AML-193 (cell line): ENCODE results near the gene CDC42BPA.

Source experiments
- DNase-seq, 2 experiments: peaks; one replicate each; lab custom pipeline; 2025; lab: John Stamatoyannopoulos, UW

The CDC42BPA gene

DNA sequence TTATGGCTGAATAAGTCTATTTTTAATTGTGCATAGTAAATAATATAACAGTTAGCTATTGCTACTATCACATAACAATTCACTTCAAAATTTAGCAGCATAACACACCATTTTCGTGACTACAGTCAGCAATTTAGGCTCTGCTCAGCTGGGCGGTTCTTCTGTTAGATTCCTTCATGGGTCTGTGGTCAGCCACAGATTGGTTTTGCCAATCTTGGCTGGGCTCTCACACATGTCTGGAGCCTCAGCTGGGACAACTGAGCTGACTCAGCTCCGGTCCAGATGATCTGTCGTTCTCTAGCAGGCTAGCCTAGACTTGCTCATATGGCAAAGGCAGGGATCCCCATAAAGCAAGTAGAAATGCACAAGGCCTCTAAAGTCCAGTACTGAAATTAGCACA is 15.1 kb upstream of the CDC42BPA start:
- no peak for DNase-seq

GRCh38 chr1:227330279-227331076 is 12.2 kb upstream of the CDC42BPA start:
- DNase-seq: no peak

DNA sequence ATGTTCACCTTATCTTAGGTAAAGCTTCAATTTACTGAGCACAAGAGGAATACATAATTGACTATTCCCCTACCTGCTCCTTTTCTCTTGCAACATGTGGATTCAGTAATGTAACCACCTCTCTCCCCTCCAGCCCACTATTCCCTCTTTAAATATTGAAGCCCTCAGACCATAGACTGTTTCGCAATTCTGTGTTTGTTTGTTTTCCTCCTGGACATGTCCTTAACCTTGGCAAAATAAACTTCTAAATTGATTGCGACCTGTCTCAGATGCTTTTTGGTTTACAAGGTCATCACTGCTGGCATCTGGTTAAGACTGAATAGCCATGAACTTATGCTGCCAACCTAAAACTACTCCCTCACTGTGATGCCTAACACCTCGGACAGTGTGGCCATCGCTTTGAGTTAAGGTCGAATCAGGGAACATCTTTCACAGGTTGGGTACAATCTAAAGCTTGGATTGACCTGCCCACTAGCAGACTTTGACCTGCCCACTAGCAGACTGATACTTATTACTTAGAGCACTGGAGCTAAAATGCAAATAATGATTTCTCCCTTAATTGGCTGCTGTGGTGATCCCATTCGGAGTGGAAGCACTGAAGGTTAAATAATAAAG is 10.2 kb upstream of the CDC42BPA start:
- DNase-seq: no peak

- DNase-seq: no peak
Observed at GRCh38 chr1:227325156-227325555, 6.9 kb upstream of the CDC42BPA start.

DNA sequence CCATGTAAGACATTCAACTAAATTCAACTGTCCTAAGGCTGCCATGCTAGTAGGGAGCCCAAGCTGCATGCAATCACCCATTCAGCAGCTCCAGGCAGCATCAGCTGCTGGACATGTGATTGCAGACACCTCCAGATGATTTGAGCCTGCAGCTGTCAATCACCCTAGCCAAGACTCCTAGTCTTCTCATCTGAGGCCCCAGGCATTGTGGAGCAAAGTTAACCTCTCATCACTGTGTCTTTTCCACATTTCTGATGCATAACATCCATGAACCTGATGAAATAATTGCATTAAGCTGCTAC is 5.6 kb upstream of the CDC42BPA start:
- no peak for DNase-seq

GRCh38 chr1:227323171-227323966 is 5.1 kb upstream of the CDC42BPA start:
- DNase-seq: no peak

DNA sequence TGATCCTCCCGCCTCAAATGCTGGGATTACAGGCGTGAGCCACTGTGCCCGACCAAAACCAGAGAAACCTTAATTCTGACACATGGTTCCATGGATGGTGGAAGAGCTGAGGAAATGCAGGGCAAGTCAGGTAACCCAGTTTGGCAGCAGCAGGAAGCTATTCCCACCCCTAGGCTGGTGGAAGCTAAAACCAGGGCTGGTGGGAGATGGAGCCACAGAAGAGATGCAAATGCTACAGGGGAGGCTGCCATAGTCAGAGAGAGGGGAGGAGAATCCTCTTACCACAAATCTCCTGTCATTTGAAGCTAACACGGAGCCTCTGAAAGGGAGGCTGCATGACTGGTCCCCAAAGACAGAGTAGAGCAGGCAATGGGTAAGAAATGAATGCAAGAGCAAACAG is 4.1 kb upstream of the CDC42BPA start:
- DNase-seq: no peak

DNA sequence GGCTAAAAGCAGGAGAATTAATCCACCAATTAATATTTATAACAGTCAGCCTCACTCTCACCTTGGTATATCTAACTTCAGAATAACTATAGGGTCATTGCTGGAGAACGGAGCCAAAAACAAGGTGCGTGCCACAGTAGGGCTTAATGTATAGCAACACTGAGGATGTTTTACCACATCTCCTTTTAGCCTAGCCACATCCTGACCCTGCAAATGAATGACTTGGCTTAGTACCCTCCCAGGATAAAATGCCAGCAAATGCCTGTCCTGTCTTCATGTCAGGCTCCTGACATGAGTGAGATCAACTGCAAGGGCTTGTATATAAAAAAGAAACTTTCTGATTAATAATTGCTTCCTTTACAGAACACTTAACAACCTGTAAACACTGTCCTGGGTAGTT is 2.7 kb upstream of the CDC42BPA start:
- DNase-seq: no peak

GRCh38 chr1:227320476-227320875 is 2.2 kb upstream of the CDC42BPA start:
- no peak for DNase-seq

DNA sequence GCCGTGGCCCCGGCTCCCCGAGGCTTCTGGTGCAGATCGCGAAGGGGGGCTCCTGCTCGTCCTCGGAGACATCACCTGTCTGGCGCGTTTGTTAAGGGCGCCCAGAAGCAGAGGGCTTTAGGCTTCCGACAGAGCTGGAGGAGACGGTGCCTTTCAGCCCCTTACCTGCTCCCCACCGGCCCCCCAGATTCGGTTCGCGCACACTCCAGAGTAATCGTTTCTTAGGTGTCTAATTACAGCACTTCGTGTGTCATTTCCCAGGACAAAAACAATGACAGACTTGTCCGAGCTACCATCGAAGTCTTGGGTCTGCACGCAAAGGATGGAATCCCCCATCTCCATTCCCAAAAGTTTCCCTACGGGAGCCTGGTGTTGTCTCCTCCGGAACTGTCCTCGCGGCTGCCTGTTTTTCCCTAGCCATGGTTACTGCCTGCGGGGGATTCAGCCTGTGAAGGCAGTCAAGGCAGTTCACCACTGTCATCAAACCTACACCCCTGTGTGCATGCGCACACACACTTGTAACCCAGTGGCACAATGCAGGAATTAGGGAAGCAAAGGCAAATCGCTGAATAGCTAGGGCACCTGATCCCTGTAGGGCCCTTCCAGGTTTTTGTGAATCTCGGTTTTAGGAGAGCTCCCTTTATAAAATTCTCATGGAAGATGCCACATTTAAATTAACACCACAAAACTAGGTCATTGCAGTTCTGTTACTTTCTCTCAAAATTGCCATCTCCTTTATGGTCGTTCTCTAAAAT is 738 bp upstream of the CDC42BPA start:
- no peak for DNase-seq

- no peak for DNase-seq
Observed at GRCh38 chr1:227317523-227318015, 723 bp downstream of the CDC42BPA start.

- DNase-seq: no peak
Observed at GRCh38 chr1:227317011-227317451, 1.3 kb downstream of the CDC42BPA start.

GRCh38 chr1:227316456-227316855 is 1.8 kb downstream of the CDC42BPA start:
- DNase-seq: no peak

DNA sequence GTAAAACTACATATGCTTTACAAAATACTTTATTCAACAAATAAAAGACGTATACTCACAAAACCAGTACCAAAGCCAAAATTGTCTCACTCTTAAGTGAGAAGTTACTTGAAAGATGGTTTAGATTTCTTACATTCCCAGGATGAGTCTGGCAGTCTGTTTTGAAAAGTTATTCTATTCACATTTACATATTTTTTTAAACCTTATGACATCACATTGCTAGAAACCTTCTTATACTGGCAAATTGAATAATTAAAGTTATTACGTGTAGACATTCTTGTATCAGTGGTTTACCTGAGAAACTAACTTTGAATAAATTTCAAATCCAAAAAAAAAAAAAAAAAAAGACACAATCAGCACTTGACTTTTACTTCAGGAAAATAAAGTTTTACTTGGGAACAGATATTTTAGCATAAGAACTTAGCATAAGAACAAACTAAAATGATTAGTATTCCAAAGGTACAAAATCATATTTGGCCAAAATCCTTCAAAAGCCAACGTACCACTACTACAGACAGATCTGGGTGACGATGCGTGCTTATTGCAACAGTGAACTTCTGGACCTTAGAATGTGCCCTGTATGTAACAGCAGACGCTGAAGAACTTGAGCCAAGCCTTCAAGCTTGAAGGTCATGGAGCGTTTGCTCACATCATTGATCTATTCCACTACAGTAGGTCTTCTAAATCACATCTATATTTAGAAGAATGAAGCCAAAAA is 2.5 kb downstream of the CDC42BPA start:
- DNase-seq: no peak

GRCh38 chr1:227314014-227314848 is 4.1 kb downstream of the CDC42BPA start:
- DNase-seq: no peak

DNA sequence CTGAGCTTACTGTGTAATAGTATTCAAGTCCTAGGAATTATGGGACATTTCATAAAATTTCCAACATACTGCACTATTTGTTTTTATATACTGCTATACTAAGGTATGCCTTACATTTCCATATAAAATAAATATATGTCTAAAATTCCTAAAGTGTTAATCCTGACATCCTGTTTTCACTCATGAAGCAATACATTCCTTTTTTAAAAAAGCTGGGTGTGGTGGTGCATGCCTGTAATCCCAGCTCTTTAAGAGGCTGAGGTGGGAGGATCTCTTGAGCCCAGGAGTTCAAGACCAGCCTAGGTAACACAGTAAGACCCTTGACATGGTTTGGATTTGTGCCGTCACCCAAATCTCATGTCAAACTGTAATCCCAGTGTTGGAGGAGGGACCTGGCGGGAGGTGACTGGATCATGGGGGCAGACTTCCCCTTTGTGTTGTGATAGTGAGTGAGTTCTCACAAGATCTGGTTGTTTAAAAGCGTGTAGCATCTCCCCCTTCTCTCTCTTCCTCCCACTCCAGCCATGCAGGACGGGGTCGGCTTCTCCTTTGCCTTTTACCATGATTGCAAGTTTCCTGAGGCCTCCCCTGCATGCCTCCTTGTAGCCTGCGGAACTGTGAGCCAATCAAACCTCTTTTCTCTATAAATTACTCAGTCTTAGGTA is 5.8 kb downstream of the CDC42BPA start:
- DNase-seq: no peak

GRCh38 chr1:227311389-227312001 is 6.8 kb downstream of the CDC42BPA start:
- no peak for DNase-seq

GRCh38 chr1:227308367-227309336 is 9.6 kb downstream of the CDC42BPA start:
- DNase-seq: no peak
